Measurements from ENCODE around the gene OR52I2. TPM values are rescaled to one million over a fixed set of nuclear protein-coding genes. Genes with fewer than 3 reads are reported as not detected.
A peak's percentile ranks its signal among the peaks of the same experiment; 100 is the strongest.

Gene OR52I2
- polyA plus RNA-seq, 2 of the 4 experiments (the other 2 are of a cell fraction), result not detected

- Histone ChIP-seq H3K4me1 (no peaks in the 10 kb centered on the region), H3K4me2 (no peak within 1 kb of the TSS), H3K9me3 (no peaks in the 10 kb centered on the region), H3K27ac (no peak within 1 kb of the TSS), H3K4me3 (no peak within 1 kb of the TSS)
- ATAC-seq (no peak), DNase-seq (ENCODE audit: low read depth in 1 of 2, low spot score in 1 of 2) (no peak), FAIRE-seq (no peak)
- ChIA-PET CTCF (interaction anchor here (4.0 kb wide), 1 partner anchor 43 kb away, joined by 10 read pairs; the partner anchor contains the start of gene OR51D1), POLR2A (no interaction called here)
- 32% methylated on average over 1 of the region's 1 CpG for WGBS (ENCODE audit: missing lambda C conversion rate)
- TF ChIP-seq GATA3 (IDR thresholded peaks at IDR 0.05; ENCODE audit: borderline replicate concordance) (no peak), TFCP2L1 (CRISPR knock-in tag; IDR thresholded peaks at IDR 0.05) (no peak), TP53 (CRISPR knock-in tag; IDR thresholded peaks at IDR 0.05) (no peak), ELK1 (IDR thresholded peaks at IDR 0.05; ENCODE audit: low read depth, low read length) (no peak)
Measured at GRCh38 chr11:4593739-4594138, 12.2 kb downstream of the OR52I2 start, which contains the start of gene OR52I1. Gene OR52I1, plus strand, starts transcription at chr11:4594039. Its CDS starts 0 bp downstream, at chr11:4594039.

GRCh38 chr11:4605057-4605456 lies 23.5 kb downstream of the OR52I2 start:
- TF ChIP-seq CHD4 (IDR thresholded peaks at IDR 0.05; ENCODE audit: borderline replicate concordance) (no peak), POLR2A (IDR thresholded peaks at IDR 0.05; ENCODE audit: low read length) (no peak), FOSL2 (IDR thresholded peaks at IDR 0.05) (no peak), FOSL2 (CRISPR knock-in tag; IDR thresholded peaks at IDR 0.05) (no peak), ZFP36 (IDR thresholded peaks at IDR 0.05; ENCODE audit: borderline replicate concordance, partially characterized antibody) (no peak), EHF (CRISPR knock-in tag; IDR thresholded peaks at IDR 0.05) (no peak), BCL3 (IDR thresholded peaks at IDR 0.05) (no peak), CTCF (IDR thresholded peaks at IDR 0.05) (no peak), RFX5 (IDR thresholded peaks at IDR 0.05) (no peak), BHLHE40 (IDR thresholded peaks at IDR 0.05; ENCODE audit: low read depth, low read length) (no peak), JUNB (IDR thresholded peaks at IDR 0.05) (no peak), NPAS2 (CRISPR knock-in tag; IDR thresholded peaks at IDR 0.05; ENCODE audit: borderline replicate concordance) (no peak)
- Histone ChIP-seq H3K4me1 (peaks cover 14% of the 10 kb centered on the region), H3K9me3 (no peaks in the 10 kb centered on the region), H3K27ac (no peak overlapping the region), H3K4me3 (no peak overlapping the region), H3K4me2 (no peak overlapping the region)
- WGBS (ENCODE audit: missing lambda C conversion rate), result 76% methylated on average over 4 of the region's 4 CpGs
- ATAC-seq (no peak), DNase-seq (ENCODE audit: low read depth in 1 of 2, low spot score in 1 of 2) (no peak), FAIRE-seq (no peak)
- ChIA-PET POLR2A (no interaction called here), CTCF (interaction anchor here (2.5 to 2.6 kb wide), 2 partner anchors 21 to 418 kb away, joined by 7 to 11 read pairs; no protein-coding TSS in a partner anchor)

- no peak for TF ChIP-seq MAX (IDR thresholded peaks at IDR 0.05)
- no peak for TF ChIP-seq KDM1A (IDR thresholded peaks at IDR 0.05; ENCODE audit: low read depth)
- TF ChIP-seq POLR2A (IDR thresholded peaks at IDR 0.05; ENCODE audit: low read length), result no peak
- no peak for TF ChIP-seq EHMT2 (IDR thresholded peaks at IDR 0.05; ENCODE audit: low read depth)
- TF ChIP-seq FOSB (CRISPR knock-in tag; IDR thresholded peaks at IDR 0.05), result no peak
- TF ChIP-seq NPAS2 (CRISPR knock-in tag; IDR thresholded peaks at IDR 0.05; ENCODE audit: borderline replicate concordance), result no peak
- no peak for TF ChIP-seq CTCF (IDR thresholded peaks at IDR 0.05)
- no peak for TF ChIP-seq HOXB13 (CRISPR knock-in tag; IDR thresholded peaks at IDR 0.05; ENCODE audit: low read depth)
- TF ChIP-seq MYC (IDR thresholded peaks at IDR 0.05; ENCODE audit: borderline replicate concordance, low read length), result no peak
- TF ChIP-seq CBX2 (IDR thresholded peaks at IDR 0.05; ENCODE audit: borderline replicate concordance, low read depth), result no peak
- no peak for TF ChIP-seq ELK1 (IDR thresholded peaks at IDR 0.05; ENCODE audit: low read depth, low read length)
- CTCF ChIA-PET, result interaction anchor here (1.1 to 2.5 kb wide), 6 partner anchors 20 to 424 kb away, joined by 3 to 9 read pairs (median 5); partner anchors contain the start of gene OR51D1
- DNase-seq (ENCODE audit: low read depth in 1 of 2, low spot score in 1 of 2) (no peak), ATAC-seq (no peak), FAIRE-seq (no peak)
- no peaks in the 10 kb centered on the region for H3K9me3 ChIP-seq
- H3K4me2 ChIP-seq, result peak overlapping the region; percentile 82
- POLR2A ChIA-PET, result interaction anchor here (1.7 kb wide), 1 partner anchor 11 kb away, joined by 3 read pairs; no protein-coding TSS in a partner anchor
- peaks cover 14% of the 10 kb centered on the region for H3K4me1 ChIP-seq
- no peak overlapping the region for H3K4me3 ChIP-seq
- WGBS (ENCODE audit: missing lambda C conversion rate), result 85% methylated on average over 1 of the region's 1 CpG
- H3K27ac ChIP-seq, result no peak overlapping the region
Measured at GRCh38 chr11:4606231-4607015, 24.9 kb downstream of the OR52I2 start.
